Measurements from ENCODE around the gene LDHD.
"Not testable (repeated sequence)": the region's sequence is repeated elsewhere in the genome, so short reads cannot be mapped to it uniquely, and the experiment has no call there.

The LDHD gene

GRCh38 chr16:75099075-75099667, 17.4 kb downstream of the LDHD start:
- DNase-seq (ENCODE audit: low read depth) = no peak

GRCh38 chr16:75097941-75098901, 18.4 kb downstream of the LDHD start:
- peak; percentile 73 for DNase-seq (ENCODE audit: low read depth)

GRCh38 chr16:75097191-75097761, 19.3 kb downstream of the LDHD start:
- DNase-seq (ENCODE audit: low read depth) = no peak

GRCh38 chr16:75096656-75097055, 19.9 kb downstream of the LDHD start:
- no peak for DNase-seq (ENCODE audit: low read depth)

GRCh38 chr16:75095204-75095621, 21.4 kb downstream of the LDHD start:
- no peak for DNase-seq (ENCODE audit: low read depth)

- no peak for DNase-seq (ENCODE audit: low read depth)
Measured at GRCh38 chr16:75093598-75094540, 22.7 kb downstream of the LDHD start.

- DNase-seq (ENCODE audit: low read depth) = no peak
Measured at GRCh38 chr16:75092777-75093176, 23.8 kb downstream of the LDHD start.

GRCh38 chr16:75091619-75092018, 25.0 kb downstream of the LDHD start:
- DNase-seq (ENCODE audit: low read depth) = not testable (repeated sequence)

- not testable (repeated sequence) for DNase-seq (ENCODE audit: low read depth)
Measured at GRCh38 chr16:75090899-75091298, 25.7 kb downstream of the LDHD start.

- no peak for DNase-seq (ENCODE audit: low read depth)
Measured at GRCh38 chr16:75089486-75090202, 26.9 kb downstream of the LDHD start.

- DNase-seq (ENCODE audit: low read depth) = no peak
Measured at GRCh38 chr16:75088934-75089333, 27.6 kb downstream of the LDHD start.

GRCh38 chr16:75088216-75088615, 28.4 kb downstream of the LDHD start:
- DNase-seq (ENCODE audit: low read depth) = no peak

GRCh38 chr16:75087375-75087979, 29.1 kb downstream of the LDHD start:
- no peak for DNase-seq (ENCODE audit: low read depth)

- no peak for DNase-seq (ENCODE audit: low read depth)
Measured at GRCh38 chr16:75086688-75087374, 29.7 kb downstream of the LDHD start.

GRCh38 chr16:75086281-75086680, 30.3 kb downstream of the LDHD start:
- DNase-seq (ENCODE audit: low read depth) = no peak

GRCh38 chr16:75085556-75085955, 31.0 kb downstream of the LDHD start:
- DNase-seq (ENCODE audit: low read depth) = no peak

- no peak for DNase-seq (ENCODE audit: low read depth)
Measured at GRCh38 chr16:75083813-75084212, 32.8 kb downstream of the LDHD start.

- no peak for DNase-seq (ENCODE audit: low read depth)
Measured at GRCh38 chr16:75081179-75081859, 35.3 kb downstream of the LDHD start.

- DNase-seq (ENCODE audit: low read depth) = no peak
Measured at GRCh38 chr16:75080205-75081029, 36.2 kb downstream of the LDHD start.
